Endometrial microvascular endothelial cells (primary cell): ENCODE measurements around the gene UPF3A. TPM values are rescaled to one million over a fixed set of nuclear protein-coding genes. Genes with fewer than 3 reads are reported as not detected.

Source experiments
- total RNA-seq: library from RNA; depleted of rRNA; stranded (reverse); fragments of >200 nt; gene quantifications from one replicate; pipeline ENCODE4 v1.2.3, GENCODE V29; 2015; ENCODE audit errors: inconsistent ontology term

The UPF3A gene
- total RNA-seq, 1 donor from 2014 or later, result 15.4 TPM

Other genes with a start within 250 kb of the UPF3A start
- gene RASA3, start 149.0 kb upstream of the UPF3A start, total RNA-seq, result 56.0 TPM
- not detected for gene CFAP97D2, start 102.3 kb upstream of the UPF3A start, total RNA-seq
- gene CDC16, start 46.7 kb upstream of the UPF3A start, total RNA-seq, result 44.3 TPM
- 32.9 TPM for gene CHAMP1, start 32.9 kb downstream of the UPF3A start, total RNA-seq